GM10248 (cell line): ENCODE data around the gene PNKP.

ENCODE experiments used
- CTCF ChIA-PET: fragments of 300-600 bp; sonication (Branson Sonifier 250); formaldehyde crosslinking; extraction: SDS; loops from one replicate; lab custom pipeline; 2021; ENCODE audit warnings: antibody characterized with exemption; lab: Yijun Ruan, JAX
- POLR2A ChIA-PET: fragments of 350-650 bp; sonication (Branson Sonifier 250); formaldehyde crosslinking; extraction: SDS; loops from one replicate; lab custom pipeline; 2020; ENCODE audit warnings: antibody characterized with exemption; lab: Yijun Ruan, JAX
- DNase-seq: peaks from one replicate; pipeline ENCODE4 v3.0.0; 2012; ENCODE audit errors: extremely low spot score
- CTCF ChIP-seq: IDR thresholded peaks from 2 replicates; pipeline ENCODE4 v1.5.1; 2012; ENCODE audit warnings: mild to moderate bottlenecking, low read depth; ENCODE audit errors: extremely low read depth, missing control alignments, control extremely low read depth

The PNKP gene

DNA sequence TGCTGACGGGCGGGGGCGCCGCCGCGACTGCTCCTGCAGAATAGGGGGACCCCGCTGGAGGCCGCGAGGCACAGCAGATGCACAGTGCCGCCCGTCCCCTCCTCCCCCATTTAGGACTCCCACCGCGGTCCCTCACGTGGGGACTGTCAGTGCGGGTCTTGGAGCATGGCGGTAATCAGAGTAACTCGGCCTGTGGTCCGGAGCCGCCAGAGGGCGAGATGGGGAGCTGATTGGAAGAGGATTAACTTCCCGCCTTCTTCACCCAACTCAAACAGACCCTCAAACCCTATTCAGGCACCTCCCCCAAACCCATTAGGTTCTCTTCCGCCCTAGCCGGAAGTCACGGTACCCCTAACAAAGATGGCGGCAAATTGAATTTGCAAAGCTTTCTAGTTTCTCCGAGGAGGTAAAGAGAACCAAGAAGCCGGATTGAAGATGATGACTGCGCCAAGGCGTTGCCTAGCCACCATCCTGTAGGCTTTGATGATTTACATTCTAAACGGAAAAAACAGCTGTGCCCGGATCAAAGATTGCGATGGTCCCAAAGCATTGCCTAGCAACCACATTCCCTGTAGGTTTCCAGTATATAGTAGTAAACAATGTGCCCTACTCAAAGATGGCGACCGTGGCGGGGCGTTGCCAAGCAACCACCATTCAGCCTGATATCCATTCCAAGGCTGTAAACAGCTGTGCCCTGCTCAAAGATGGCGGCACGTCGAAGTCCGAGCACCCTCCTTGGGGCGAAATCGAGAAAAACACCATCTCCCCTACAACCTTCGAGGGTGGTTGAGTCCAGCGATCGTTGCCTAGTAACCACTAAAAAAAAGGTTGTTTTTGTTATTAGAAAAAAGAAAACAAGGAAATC, 54.1 kb downstream of the PNKP start, which contains the start of gene FUZ:
TSS of gene FUZ (minus strand) at position 296 of the 865 bp plus-strand sequence. CDS start at position 110, 186 bp downstream.
- ChIA-PET POLR2A (interaction anchor here (0.5 to 0.6 kb wide), 2 partner anchors 15 to 508 kb away, joined by 3 to 5 read pairs; no protein-coding TSS in a partner anchor), CTCF (interaction anchor here (0.8 to 1.6 kb wide), 4 partner anchors 46 to 323 kb away, joined by 3 to 5 read pairs (median 3); partner anchors contain the start of genes AKT1S1, AP2A1 and TBC1D17)
- TF ChIP-seq CTCF, result no peak
- peak; percentile 92 for DNase-seq

GRCh38 chr19:49812452-49812996, 54.9 kb downstream of the PNKP start:
- no peak for TF ChIP-seq CTCF
- ChIA-PET POLR2A (no interaction called here), CTCF (interaction anchor here (1.0 to 1.6 kb wide), 3 partner anchors 45 to 323 kb away, joined by 3 to 5 read pairs (median 3); partner anchors contain the start of gene AP2A1)
- no peak for DNase-seq

GRCh38 chr19:49811328-49811727, 56.0 kb downstream of the PNKP start:
- no peak for TF ChIP-seq CTCF
- no peak for DNase-seq
- ChIA-PET CTCF (no interaction called here), POLR2A (no interaction called here)
